ENCODE results near the gene LINGO4.

The LINGO4 gene

GRCh38 chr1:151763990-151764389 is 41.2 kb downstream of the LINGO4 start:
- no peak for TF ChIP-seq CTCF (IDR thresholded peaks at IDR 0.05; ENCODE audit: low read depth, low read length)
- peak overlapping the region; percentile 83 for H3K4me3 ChIP-seq (ENCODE audit: low read depth, low read length)

DNA sequence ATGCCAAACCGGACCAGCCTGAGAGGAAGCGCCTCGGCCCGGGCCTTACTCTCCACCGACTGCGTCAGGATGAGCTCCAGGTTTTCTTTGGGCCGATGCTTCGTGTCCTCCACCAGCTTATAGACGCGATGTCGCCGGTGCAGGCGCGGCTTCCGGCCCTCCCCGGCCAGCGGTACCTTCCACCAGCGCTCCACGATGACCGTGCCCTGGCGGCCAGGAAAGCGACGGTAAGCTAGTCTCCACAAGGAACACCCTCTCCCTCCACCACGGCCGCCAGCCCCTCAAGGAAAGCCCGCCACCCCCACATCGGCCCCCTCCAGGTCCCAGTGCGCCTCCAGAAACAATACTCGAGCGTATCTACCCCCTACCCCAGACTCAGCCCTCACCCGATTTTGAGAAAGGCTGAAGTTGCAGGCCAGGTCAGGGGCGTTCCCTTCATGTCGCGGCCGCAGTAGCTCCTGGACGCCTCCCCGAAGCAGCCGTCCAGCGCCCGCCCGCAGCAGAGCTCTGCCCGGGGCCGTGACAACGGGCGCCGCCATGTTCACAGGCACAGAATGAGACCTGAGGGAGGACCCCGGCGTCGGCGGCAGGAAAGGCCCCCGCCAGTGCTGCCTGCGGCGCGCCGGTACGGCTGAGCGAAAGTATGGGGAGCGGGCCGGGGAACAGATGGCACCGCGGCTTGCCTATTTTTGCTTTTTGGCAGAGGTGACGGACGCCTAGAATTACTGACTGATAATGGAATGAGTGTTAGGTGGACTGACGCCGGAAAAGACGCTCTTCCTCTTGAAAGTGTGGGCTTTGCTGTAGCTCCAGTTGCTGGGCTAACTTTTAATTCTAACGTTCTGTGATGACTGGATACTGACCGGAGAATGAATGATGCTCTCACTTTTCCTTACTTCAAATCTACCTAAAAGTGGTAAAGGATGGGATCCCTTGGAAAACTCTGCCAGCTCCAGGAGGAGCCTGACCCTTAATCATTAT is 42.0 kb downstream of the LINGO4 start, which contains the start of gene MRPL9:
TSS of gene MRPL9 (minus strand) at position 556 of the 981 bp plus-strand sequence. CDS start at position 539, 17 bp downstream.
- peak within 1 kb of the TSS; percentile 83 for H3K4me3 ChIP-seq (ENCODE audit: low read depth, low read length)
- TF ChIP-seq CTCF (IDR thresholded peaks at IDR 0.05; ENCODE audit: low read depth, low read length): no peak

DNA sequence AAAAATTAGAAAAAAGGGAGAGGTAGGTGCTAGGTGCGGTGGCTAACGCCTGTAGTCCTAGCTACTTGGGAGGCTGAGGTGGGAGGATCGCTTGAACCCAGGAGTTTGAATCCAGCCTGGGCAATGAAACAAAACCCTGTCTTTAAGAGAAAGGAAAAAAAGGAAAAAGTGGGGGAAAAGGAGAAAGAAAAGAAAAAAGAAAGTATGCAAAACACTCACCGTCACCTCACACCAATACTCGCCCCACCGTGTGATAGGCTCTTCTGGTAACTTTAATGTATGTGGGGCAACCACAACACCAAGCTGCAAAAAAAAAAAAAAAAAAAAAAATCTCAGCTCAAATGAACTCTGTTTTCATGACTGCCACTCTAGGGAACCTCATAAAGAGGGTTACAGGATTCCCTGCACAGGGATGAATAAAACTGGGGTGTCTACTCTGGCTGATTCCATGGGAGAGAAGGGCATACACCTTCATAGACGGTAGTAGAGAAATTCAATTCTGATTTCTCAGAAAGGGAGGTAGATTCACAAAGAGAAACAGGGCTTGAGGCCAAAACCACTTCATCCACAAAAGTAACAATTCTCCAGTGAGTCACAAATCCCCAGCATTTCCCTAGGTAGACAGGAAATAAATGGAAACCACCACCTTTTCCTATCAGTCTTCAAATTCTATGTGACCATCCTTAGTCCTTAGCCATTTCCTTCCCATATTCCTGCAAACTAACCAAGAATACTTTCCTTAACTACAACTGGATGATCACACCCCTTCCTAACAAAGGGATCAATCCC is 44.4 kb downstream of the LINGO4 start:
- no peak for TF ChIP-seq CTCF (IDR thresholded peaks at IDR 0.05; ENCODE audit: low read depth, low read length)
- H3K4me3 ChIP-seq (ENCODE audit: low read depth, low read length): no peak overlapping the region

- H3K4me3 ChIP-seq (ENCODE audit: low read depth, low read length): no peak overlapping the region
- TF ChIP-seq CTCF (IDR thresholded peaks at IDR 0.05; ENCODE audit: low read depth, low read length): no peak
These were observed 46.0 kb downstream of the LINGO4 start for GRCh38 chr1:151759241-151759640.

GRCh38 chr1:151756291-151756690 is 48.9 kb downstream of the LINGO4 start:
- H3K4me3 ChIP-seq (ENCODE audit: low read depth, low read length): no peak overlapping the region

More at GRCh38 chr1:151756291-151756690, 48.9 kb downstream of the LINGO4 start:
- TF ChIP-seq CTCF (IDR thresholded peaks at IDR 0.05; ENCODE audit: low read depth, low read length): no peak

All from WI38 (cell line).